IMR-90 (cell line): ENCODE measurements around the gene GRM8.

ENCODE experiments used
- CEBPB ChIP-seq: IDR thresholded peaks from 2 replicates; pipeline ENCODE4 v1.6.1; 2012; ENCODE audit warnings: low read depth, low read length, improper control_type of control experiment
- CHD1 ChIP-seq: IDR thresholded peaks from 2 replicates; pipeline ENCODE4 v1.6.1; 2012; ENCODE audit warnings: low read depth, low read length, improper control_type of control experiment
- CTCF ChIP-seq: conservative IDR thresholded peaks from 2 replicates; pipeline ENCODE4 v1.5.1; 2012; ENCODE audit warnings: mild to moderate bottlenecking, low read depth, low read length, improper control_type of control experiment
- ELK1 ChIP-seq: fragments of 150-350 bp; IDR thresholded peaks from 2 replicates; pipeline ENCODE4 v1.6.1; 2016; ENCODE audit warnings: low read depth, mild to moderate bottlenecking, low read length, moderate library complexity, borderline replicate concordance
- POLR2A ChIP-seq: IDR thresholded peaks from 2 replicates; pipeline ENCODE4 v1.6.1; 2012; ENCODE audit warnings: mild to moderate bottlenecking, low read depth, low read length
- RAD21 ChIP-seq: IDR thresholded peaks from 2 replicates; pipeline ENCODE4 v1.6.1; 2012; ENCODE audit warnings: low read length, improper control_type of control experiment
- RCOR1 ChIP-seq: IDR thresholded peaks from 2 replicates; pipeline ENCODE4 v1.6.1; 2012; ENCODE audit warnings: mild to moderate bottlenecking, low read length, improper control_type of control experiment; ENCODE audit not compliant: insufficient replicate concordance
- RFX5 ChIP-seq: IDR thresholded peaks from 2 replicates; pipeline ENCODE4 v1.8.0; 2012; ENCODE audit warnings: low read depth, mild to moderate bottlenecking, low read length, moderate library complexity
- SMC3 ChIP-seq: fragments of 150-350 bp; IDR thresholded peaks from 2 replicates; pipeline ENCODE4 v1.6.1; 2016; ENCODE audit warnings: low read depth, mild to moderate bottlenecking, antibody characterized with exemption, low read length, moderate library complexity

GRCh38 chr7:126489874-126490273 lies 762.9 kb downstream of the GRM8 start:
- TF ChIP-seq CTCF (no peak), CHD1 (no peak), CEBPB (no peak), RCOR1 (no peak), RFX5 (no peak), POLR2A (no peak), RAD21 (no peak), SMC3 (no peak), ELK1 (no peak)
